HepG2 (cell line): Measurements from ENCODE around the gene HTR6. TPM values are rescaled to one million over a fixed set of nuclear protein-coding genes. Genes with fewer than 3 reads are reported as not detected.

Source experiments
- GABPB1 ChIP-seq: IDR thresholded peaks from 2 replicates; pipeline ENCODE4 v1.6.1; 2016; ENCODE audit warnings: mild to moderate bottlenecking, missing genetic modification reagents, moderate library complexity, missing compliant biosample characterization
- LBX2 ChIP-seq: sonication (generic); formaldehyde crosslinking; IDR thresholded peaks from 2 replicates; pipeline ENCODE4 v1.5.0; 2020; ENCODE audit warnings: missing genetic modification reagents, mild to moderate bottlenecking, borderline replicate concordance
- MAX ChIP-seq: IDR thresholded peaks from 2 replicates; pipeline ENCODE4 v1.6.1; 2012; ENCODE audit warnings: inconsistent platforms
- RBFOX2 ChIP-seq: fragments of 200-400 bp; formaldehyde crosslinking; IDR thresholded peaks from 2 replicates; pipeline ENCODE4 v1.6.1; 2017; ENCODE audit warnings: low read depth, mild to moderate bottlenecking, low read length
- SOX5 ChIP-seq: IDR thresholded peaks from 2 replicates; pipeline ENCODE4 v1.6.1; 2016; ENCODE audit warnings: borderline replicate concordance
- TBX2 ChIP-seq: sonication (generic); formaldehyde crosslinking; IDR thresholded peaks from 2 replicates; pipeline ENCODE4 v1.5.0; 2020; ENCODE audit warnings: missing genetic modification reagents, mild to moderate bottlenecking, borderline replicate concordance
- TFDP1 ChIP-seq: IDR thresholded peaks from 2 replicates; pipeline ENCODE4 v1.6.1; 2016; ENCODE audit warnings: missing compliant biosample characterization, missing genetic modification reagents, borderline replicate concordance
- ZNF142 ChIP-seq: sonication (generic); formaldehyde crosslinking; IDR thresholded peaks from 2 replicates; pipeline ENCODE4 v1.4.0; 2020; ENCODE audit warnings: missing genetic modification reagents
- ZNF777 ChIP-seq: sonication (generic); formaldehyde crosslinking; IDR thresholded peaks from 2 replicates; pipeline ENCODE4 v1.4.0; 2020; ENCODE audit warnings: missing genetic modification reagents
- polyA plus RNA-seq, 8 experiments: library from polyadenylated mRNA; depleted of rRNA in 3 of 8; stranded (reverse) in 7 of 8; unstranded in 1 of 8; fragments of >200 nt; fragmentation: Illumina TruSeq in 4 of 8; extraction: Trizol in 4 of 8; gene quantifications; 2 replicates each; pipeline versions ENCODE4 v1.2.1 to v1.2.3, GENCODE V29; 2011 to 2016; ENCODE audit warnings: low read depth in 4 of 8, missing spikeins in 1 of 8, mixed read lengths in 1 of 8; ENCODE audit not compliant: insufficient read depth in 1 of 8
- total RNA-seq, 5 experiments: library from RNA; depleted of rRNA; stranded (reverse); fragments of >200 nt; fragmentation: Illumina TruSeq; extraction: Trizol; gene quantifications; 2 replicates each; pipeline ENCODE4 v1.2.3, GENCODE V29; 2016; ENCODE audit warnings: low read depth in 1 of 5

The HTR6 gene
- total and polyA plus RNA-seq, 2 of the 13 experiments (the other 11 are each of a cell fraction or from before 2014, with no cell fraction given) = 0.04 TPM; not detected in 1

GRCh38 chr1:19643602-19644394, 20.9 kb upstream of the HTR6 start, which contains the start of gene NBL1 (continued):
- TF ChIP-seq ZNF142 (CRISPR knock-in tag) (0 out of 2 replicates have a peak, but pooled peaks have one; percentile 55), RBFOX2 (0 out of 2 replicates have a peak, but pooled peaks have one; percentile 37), ZNF777 (peak; percentile 86; the same call in 1 of the 2 replicates), TBX2 (CRISPR knock-in tag) (peak; percentile 1; the same call in 1 of the 2 replicates), MAX (0 out of 2 replicates have a peak, but pooled peaks have one; percentile 7), LBX2 (CRISPR knock-in tag) (no peak), SOX5 (no peak), GABPB1 (CRISPR knock-in tag) (peak; percentile 24; the same call in 1 of the 2 replicates), TFDP1 (peak; percentile 32; the same call in 1 of the 2 replicates)
